Skeletal muscle tissue (tissue), 4 donors: ENCODE results near the gene INPP4B. TPM values are rescaled to one million over a fixed set of nuclear protein-coding genes. Genes with fewer than 3 reads are reported as not detected.

Source experiments
- H3K27ac ChIP-seq: one replicate; pipeline ENCODE4 v1.7.0; 2013; ENCODE audit warnings: mild to moderate bottlenecking, low read depth, low read length, inconsistent platforms
- H3K27me3 ChIP-seq, 3 donors: one replicate each; pipeline ENCODE4 v1.7.0; 2013; ENCODE audit warnings: low read length in 3 of 3; ENCODE audit not compliant: control insufficient read depth in 3 of 3, insufficient read depth in 3 of 3
- H3K36me3 ChIP-seq, 3 donors: one replicate each; pipeline ENCODE4 v1.7.0; 2013; ENCODE audit warnings: low read length in 3 of 3; ENCODE audit not compliant: control insufficient read depth in 3 of 3, insufficient read depth in 3 of 3
- H3K4me1 ChIP-seq, 3 donors: one replicate each; pipeline ENCODE4 v1.7.0; 2013; ENCODE audit warnings: low read length in 3 of 3, mild to moderate bottlenecking in 3 of 3; ENCODE audit not compliant: control insufficient read depth in 3 of 3, insufficient read depth in 3 of 3
- H3K4me3 ChIP-seq, 3 donors: one replicate each; pipeline ENCODE4 v1.7.0; 2013; ENCODE audit warnings: low read length in 3 of 3
- H3K9ac ChIP-seq, 3 donors: one replicate each; pipeline ENCODE4 v1.7.0; 2013; ENCODE audit warnings: low read length in 3 of 3, mild to moderate bottlenecking in 3 of 3, moderate library complexity in 2 of 3, low read depth in 1 of 3
- H3K9me3 ChIP-seq, 3 donors: one replicate each; pipeline ENCODE4 v1.7.0; 2013; ENCODE audit warnings: low read length in 3 of 3; ENCODE audit not compliant: control insufficient read depth in 3 of 3
- total RNA-seq: library from RNA; depleted of rRNA; stranded (reverse); fragments of >200 nt; gene quantifications from one replicate; pipeline ENCODE4 v1.2.3, GENCODE V29; 2014
- donor health status: Osteomylitis.

INPP4B gene
- total RNA-seq, 1 donor from 2014 or later, result 52.7 TPM

DNA sequence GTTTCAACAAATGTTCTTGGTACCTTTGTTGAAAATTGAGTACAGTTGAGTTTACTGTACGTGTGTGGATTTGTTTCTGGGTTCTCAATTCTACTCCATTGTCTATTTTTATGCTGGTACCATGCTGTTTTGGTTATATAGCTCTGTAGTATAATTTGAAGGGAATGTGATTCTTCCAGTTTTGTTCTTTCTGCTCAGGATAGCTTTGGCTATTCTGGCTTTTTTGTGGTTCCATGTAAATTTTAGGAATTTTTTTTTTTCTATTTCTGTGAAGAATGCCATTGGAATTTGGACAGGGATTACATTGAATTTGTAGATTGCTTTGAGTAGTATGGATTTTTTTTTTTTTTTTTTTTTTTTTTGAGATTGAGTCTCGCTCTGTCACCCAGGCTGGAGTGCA is 836.4 kb downstream of the INPP4B start:
- peaks cover 0 to 5% (median 0%) of the 10 kb centered on the region in 3 donors for H3K9me3 ChIP-seq
- no peaks in the 10 kb centered on the region for H3K36me3 ChIP-seq
- H3K27me3 ChIP-seq, result no peaks in the 10 kb centered on the region
- H3K4me1 ChIP-seq, result no peaks in the 10 kb centered on the region
- H3K9ac ChIP-seq, result no peak overlapping the region
- H3K27ac ChIP-seq, result no peak overlapping the region
- no peak overlapping the region for H3K4me3 ChIP-seq

DNA sequence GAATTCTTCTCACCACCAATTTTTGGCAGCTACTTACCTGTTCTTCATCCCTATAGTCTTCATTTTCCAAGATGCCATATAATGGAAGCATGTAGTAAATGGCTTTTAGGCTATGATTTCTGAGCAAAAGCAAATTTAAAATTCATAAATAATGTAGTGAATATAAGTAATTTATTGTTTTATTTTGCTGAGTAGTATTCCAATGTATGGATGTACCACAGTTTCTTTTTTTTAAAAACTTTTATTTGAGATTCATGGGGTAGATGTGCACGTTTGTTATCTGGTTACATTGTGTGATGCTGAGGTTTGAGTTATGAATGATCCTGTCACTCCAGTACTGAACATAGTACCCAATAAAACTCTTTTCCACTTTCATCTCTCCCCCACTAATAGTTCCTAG is 840.6 kb downstream of the INPP4B start:
- Histone ChIP-seq H3K27me3 (no peaks in the 10 kb centered on the region), H3K4me3 (no peak overlapping the region), H3K9me3 (peaks cover 0 to 5% (median 0%) of the 10 kb centered on the region in 3 donors), H3K36me3 (no peaks in the 10 kb centered on the region), H3K9ac (no peak overlapping the region), H3K27ac (no peak overlapping the region), H3K4me1 (no peaks in the 10 kb centered on the region)

DNA sequence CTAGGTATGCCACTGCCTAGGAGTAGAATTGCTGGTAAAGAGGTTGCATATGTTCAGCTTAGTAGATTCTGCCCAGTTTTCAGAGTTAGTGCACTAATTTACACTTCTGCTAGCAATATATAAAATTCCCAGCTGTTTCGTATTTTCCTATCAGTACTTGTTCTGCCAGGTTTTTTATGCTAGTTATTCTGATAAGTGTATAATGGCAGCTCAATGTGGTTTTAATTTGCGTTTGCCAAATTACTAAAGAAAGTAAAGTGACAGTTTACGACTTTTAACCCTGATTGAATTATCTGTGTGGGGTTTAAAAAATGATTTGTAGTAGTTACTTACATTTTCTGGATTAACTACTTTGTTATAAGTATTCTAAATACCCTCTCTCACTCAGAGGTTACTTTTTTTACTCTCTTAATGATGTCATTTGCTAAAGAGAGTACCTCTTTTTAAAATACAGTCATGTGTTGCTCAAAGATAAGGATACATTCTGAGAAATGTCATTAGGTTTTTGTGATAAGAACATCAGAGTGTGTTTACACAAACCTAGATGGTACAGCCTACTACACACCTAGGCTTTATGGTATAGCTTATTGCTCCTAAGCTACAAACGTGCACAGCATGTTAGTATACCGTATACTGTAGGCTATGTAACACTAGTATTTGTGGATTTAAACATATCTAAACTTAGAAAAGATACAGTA is 846.5 kb downstream of the INPP4B start:
- Histone ChIP-seq H3K27ac (no peak overlapping the region), H3K4me3 (no peak overlapping the region), H3K27me3 (no peaks in the 10 kb centered on the region), H3K9me3 (no peaks in the 10 kb centered on the region), H3K4me1 (no peaks in the 10 kb centered on the region), H3K9ac (no peak overlapping the region), H3K36me3 (no peaks in the 10 kb centered on the region)

DNA sequence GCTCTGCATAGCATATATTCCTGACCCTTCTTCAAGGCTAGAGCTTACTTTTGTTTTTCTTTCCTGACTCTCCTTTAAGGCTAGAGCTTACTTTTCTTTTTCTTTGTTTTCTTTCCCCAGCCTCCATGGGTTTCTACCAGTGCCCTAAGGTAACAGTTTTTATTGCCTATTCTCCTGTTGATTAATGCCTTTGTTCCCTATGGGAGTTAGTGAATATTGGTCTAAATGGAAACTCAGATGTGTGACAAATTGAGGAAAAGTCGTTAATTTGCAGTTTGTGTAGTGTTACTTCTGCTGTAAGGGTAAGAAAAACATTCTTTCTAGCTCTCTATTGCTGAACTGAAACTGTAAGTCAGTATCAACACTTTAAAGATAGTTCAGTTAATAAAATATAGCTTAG is 851.0 kb downstream of the INPP4B start:
- H3K27me3 ChIP-seq, result no peaks in the 10 kb centered on the region
- H3K9ac ChIP-seq, result no peak overlapping the region
- H3K4me1 ChIP-seq, result no peaks in the 10 kb centered on the region
- no peak overlapping the region for H3K27ac ChIP-seq
- H3K9me3 ChIP-seq, result no peaks in the 10 kb centered on the region
- no peak overlapping the region for H3K4me3 ChIP-seq
- H3K36me3 ChIP-seq, result no peaks in the 10 kb centered on the region

DNA sequence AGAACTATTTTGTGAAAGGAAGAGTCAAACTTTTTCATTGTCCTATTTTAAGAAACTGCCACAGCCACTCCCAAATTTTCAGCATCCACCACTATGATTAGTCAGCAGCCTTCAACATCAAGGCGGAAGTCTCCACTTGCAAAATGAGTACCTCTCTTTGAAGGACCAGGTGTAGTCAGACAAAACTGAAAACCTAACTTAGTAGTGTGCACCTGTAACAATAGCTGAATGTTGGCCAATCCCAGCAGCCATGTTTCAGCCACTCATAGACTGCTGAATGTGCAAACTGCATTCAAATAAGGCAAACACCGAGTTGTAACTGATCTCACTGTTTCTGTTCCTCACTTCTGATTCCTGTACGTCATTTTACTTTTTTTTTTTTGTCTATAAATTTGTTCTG is 868.7 kb downstream of the INPP4B start:
- Histone ChIP-seq H3K9me3 (no peaks in the 10 kb centered on the region), H3K4me1 (no peaks in the 10 kb centered on the region), H3K27ac (no peak overlapping the region), H3K9ac (no peak overlapping the region), H3K4me3 (no peak overlapping the region), H3K36me3 (no peaks in the 10 kb centered on the region), H3K27me3 (no peaks in the 10 kb centered on the region)
